ENCODE data around the gene GPR137. TPM values are rescaled to one million over a fixed set of nuclear protein-coding genes. Genes with fewer than 3 reads are reported as not detected.
A peak's percentile ranks its signal among the peaks of the same experiment; 100 is the strongest.

GPR137 gene
- total and polyA plus RNA-seq, 2 experiments from 2014 or later: 35.7 to 37.6 TPM

- H3K27ac ChIP-seq: no peak overlapping the region
- DNase-seq: no peak
- H2AFZ ChIP-seq: no peak overlapping the region
- peaks cover 16% of the 10 kb centered on the region for H3K4me1 ChIP-seq (ENCODE audit: insufficient read depth)
- TF ChIP-seq EZH2 (IDR thresholded peaks at IDR 0.05; ENCODE audit: insufficient read depth, poor library complexity, severe bottlenecking): no peak
- no peak for TF ChIP-seq EZH2phosphoT487 (IDR thresholded peaks at IDR 0.05; ENCODE audit: insufficient read depth, low read depth)
- in situ Hi-C loops (cut with MboI): no loop called here
- H3F3A ChIP-seq (ENCODE audit: insufficient read depth): peaks cover 7% of the 10 kb centered on the region; the same call in 1 of the 2 replicates
- no peaks in the 10 kb centered on the region for H3K27me3 ChIP-seq (replicated peaks; ENCODE audit: insufficient read depth)
- H4K20me1 ChIP-seq (ENCODE audit: insufficient read depth): no peaks in the 10 kb centered on the region
- 91 to 97% methylated on average over 8 of the region's 8 CpGs for WGBS, 2 experiments (ENCODE audit: low coverage in 1 of 2, low lambda C conversion rate in 2 of 2, missing lambda C conversion rate in 2 of 2)
- peaks cover 7% of the 10 kb centered on the region; the same call in 1 of the 2 replicates for H3K36me3 ChIP-seq (ENCODE audit: low read depth)
- H3K9ac ChIP-seq: no peak overlapping the region
- no peaks in the 10 kb centered on the region for H3K9me3 ChIP-seq (ENCODE audit: low read depth)
- no peaks in the 10 kb centered on the region for H3K79me2 ChIP-seq (ENCODE audit: insufficient read depth)
- H3K9me2 ChIP-seq (ENCODE audit: insufficient read depth): no peaks in the 10 kb centered on the region
- H3K4me2 ChIP-seq (ENCODE audit: unreplicated experiment): no peak overlapping the region
- no peak overlapping the region for H3K4me3 ChIP-seq
Measured at GRCh38 chr11:64263947-64264317, 21.7 kb upstream of the GPR137 start.

- H3K9me3 ChIP-seq (ENCODE audit: low read depth): no peaks in the 10 kb centered on the region
- WGBS, 2 experiments (ENCODE audit: low coverage in 1 of 2, low lambda C conversion rate in 2 of 2, missing lambda C conversion rate in 2 of 2): 89 to 91% methylated on average over 10 of the region's 10 CpGs
- H3K4me2 ChIP-seq (ENCODE audit: unreplicated experiment): no peak overlapping the region
- DNase-seq: no peak
- no peaks in the 10 kb centered on the region for H4K20me1 ChIP-seq (ENCODE audit: insufficient read depth)
- no peak overlapping the region for H3K27ac ChIP-seq
- H2AFZ ChIP-seq: no peak overlapping the region
- in situ Hi-C loops (cut with MboI): no loop called here
- H3F3A ChIP-seq (ENCODE audit: insufficient read depth): peaks cover 7% of the 10 kb centered on the region; the same call in 1 of the 2 replicates
- peaks cover 7% of the 10 kb centered on the region; the same call in 1 of the 2 replicates for H3K36me3 ChIP-seq (ENCODE audit: low read depth)
- H3K4me3 ChIP-seq: no peak overlapping the region
- H3K9me2 ChIP-seq (ENCODE audit: insufficient read depth): no peaks in the 10 kb centered on the region
- no peak for TF ChIP-seq EZH2phosphoT487 (IDR thresholded peaks at IDR 0.05; ENCODE audit: insufficient read depth, low read depth)
- TF ChIP-seq EZH2 (IDR thresholded peaks at IDR 0.05; ENCODE audit: insufficient read depth, poor library complexity, severe bottlenecking): no peak
- no peak overlapping the region for H3K9ac ChIP-seq
- peaks cover 17% of the 10 kb centered on the region for H3K4me1 ChIP-seq (ENCODE audit: insufficient read depth)
- H3K27me3 ChIP-seq (replicated peaks; ENCODE audit: insufficient read depth): no peaks in the 10 kb centered on the region
- no peaks in the 10 kb centered on the region for H3K79me2 ChIP-seq (ENCODE audit: insufficient read depth)
Measured at GRCh38 chr11:64264371-64264852, 21.2 kb upstream of the GPR137 start.

- H3K79me2 ChIP-seq (ENCODE audit: insufficient read depth): no peaks in the 10 kb centered on the region
- WGBS, 2 experiments (ENCODE audit: low coverage in 1 of 2, low lambda C conversion rate in 2 of 2, missing lambda C conversion rate in 2 of 2): 93% methylated on average over 27 to 35 of the region's 35 CpGs
- TF ChIP-seq EZH2phosphoT487 (IDR thresholded peaks at IDR 0.05; ENCODE audit: insufficient read depth, low read depth) (no peak), EZH2 (IDR thresholded peaks at IDR 0.05; ENCODE audit: insufficient read depth, poor library complexity, severe bottlenecking) (no peak)
- no peak overlapping the region for H3K4me2 ChIP-seq (ENCODE audit: unreplicated experiment)
- no peaks in the 10 kb centered on the region for H3K27me3 ChIP-seq (replicated peaks; ENCODE audit: insufficient read depth)
- peaks cover 17% of the 10 kb centered on the region for H3K4me1 ChIP-seq (ENCODE audit: insufficient read depth)
- no peaks in the 10 kb centered on the region for H3K9me2 ChIP-seq (ENCODE audit: insufficient read depth)
- no peak overlapping the region for H2AFZ ChIP-seq
- H3K36me3 ChIP-seq (ENCODE audit: low read depth): peaks cover 7% of the 10 kb centered on the region; the same call in 1 of the 2 replicates
- in situ Hi-C loops (cut with MboI): no loop called here
- H3K27ac ChIP-seq: no peak overlapping the region
- H3K9me3 ChIP-seq (ENCODE audit: low read depth): no peaks in the 10 kb centered on the region
- no peak overlapping the region for H3K4me3 ChIP-seq
- peaks cover 10% of the 10 kb centered on the region for H3F3A ChIP-seq (ENCODE audit: insufficient read depth)
- H4K20me1 ChIP-seq (ENCODE audit: insufficient read depth): no peaks in the 10 kb centered on the region
- DNase-seq: no peak
- H3K9ac ChIP-seq: no peak overlapping the region
Measured at GRCh38 chr11:64265176-64266160, 20.2 kb upstream of the GPR137 start.

GRCh38 chr11:64266339-64266738, 19.3 kb upstream of the GPR137 start:
- no peaks in the 10 kb centered on the region for H3K9me3 ChIP-seq (ENCODE audit: low read depth)
- no peak overlapping the region for H3K4me2 ChIP-seq (ENCODE audit: unreplicated experiment)
- H3K27me3 ChIP-seq (replicated peaks; ENCODE audit: insufficient read depth): no peaks in the 10 kb centered on the region
- peaks cover 7% of the 10 kb centered on the region; the same call in 1 of the 2 replicates for H3K36me3 ChIP-seq (ENCODE audit: low read depth)
- H3K4me1 ChIP-seq (ENCODE audit: insufficient read depth): peaks cover 17% of the 10 kb centered on the region
- in situ Hi-C loops (cut with MboI): no loop called here
- no peaks in the 10 kb centered on the region for H3K79me2 ChIP-seq (ENCODE audit: insufficient read depth)
- no peak overlapping the region for H3K9ac ChIP-seq
- H3K27ac ChIP-seq: no peak overlapping the region
- no peak overlapping the region for H3K4me3 ChIP-seq
- no peak overlapping the region for H2AFZ ChIP-seq
- no peaks in the 10 kb centered on the region for H4K20me1 ChIP-seq (ENCODE audit: insufficient read depth)
- 69 to 77% methylated on average over 13 to 15 of the region's 15 CpGs for WGBS, 2 experiments (ENCODE audit: low coverage in 1 of 2, low lambda C conversion rate in 2 of 2, missing lambda C conversion rate in 2 of 2)
- DNase-seq: peak; percentile 38
- peaks cover 12% of the 10 kb centered on the region for H3F3A ChIP-seq (ENCODE audit: insufficient read depth)
- TF ChIP-seq EZH2 (IDR thresholded peaks at IDR 0.05; ENCODE audit: insufficient read depth, poor library complexity, severe bottlenecking): no peak
- TF ChIP-seq EZH2phosphoT487 (IDR thresholded peaks at IDR 0.05; ENCODE audit: insufficient read depth, low read depth): no peak
- no peaks in the 10 kb centered on the region for H3K9me2 ChIP-seq (ENCODE audit: insufficient read depth)

Data from GM23248 (cell line).